IMR-90 (cell line): ENCODE results near the gene HOXD10. TPM values are rescaled to one million over a fixed set of nuclear protein-coding genes. Genes with fewer than 3 reads are reported as not detected.

Experiments used
- ATAC-seq: fragments of 200-7000 bp; cut with Tn5 transposase; 2 replicates; pipeline ENCODE4 v1.9.1; 2020; ENCODE audit warnings: low read depth, mild to moderate bottlenecking, moderate library complexity
- BruUV-seq: library from RNA; stranded (reverse); fragments of 400-500 nt; replicated peaks from 2 replicates; lab custom pipeline; 2021; lab: Mats Ljungman, UMichigan
- CTCF ChIA-PET: fragments of 300-600 bp; formaldehyde crosslinking; extraction: SDS; loops from one replicate; lab custom pipeline; 2021; ENCODE audit warnings: antibody characterized with exemption; lab: Yijun Ruan, JAX
- POLR2A ChIA-PET: fragments of 300-600 bp; sonication (Branson Sonifier 250); formaldehyde crosslinking; loops from one replicate; lab custom pipeline; 2022; ENCODE audit warnings: antibody characterized with exemption; ENCODE audit not compliant: unreplicated experiment; lab: Charles Lee
- DNase-seq: peaks from one replicate; pipeline ENCODE4 v3.0.0; 2013
- H2AFZ ChIP-seq: replicated peaks from 2 replicates; pipeline ENCODE3; 2013; ENCODE audit warnings: low read length, mild to moderate bottlenecking; ENCODE audit not compliant: poor library complexity
- H2AK5ac ChIP-seq: 2 replicates; pipeline ENCODE4 v1.6.1; 2013; ENCODE audit warnings: low read depth, low read length, inconsistent platforms
- H2AK9ac ChIP-seq: replicated peaks from 2 replicates; pipeline ENCODE3; 2013; ENCODE audit warnings: mild to moderate bottlenecking, low read depth, low read length, moderate library complexity; ENCODE audit not compliant: poor library complexity
- H2BK120ac ChIP-seq: 2 replicates; pipeline ENCODE4 v1.6.1; 2013; ENCODE audit warnings: low read depth, low read length, inconsistent platforms
- H2BK15ac ChIP-seq: 3 replicates; pipeline ENCODE4 v1.6.1; 2013; ENCODE audit warnings: low read depth, low read length, inconsistent platforms
- H2BK20ac ChIP-seq: 2 replicates; pipeline ENCODE4 v1.6.1; 2013; ENCODE audit warnings: low read depth, mild to moderate bottlenecking, inconsistent platforms, low read length, moderate library complexity
- H2BK5ac ChIP-seq: 2 replicates; pipeline ENCODE4 v1.6.1; 2013; ENCODE audit warnings: mild to moderate bottlenecking, low read depth, low read length, inconsistent platforms; ENCODE audit not compliant: poor library complexity, severe bottlenecking
- H3K14ac ChIP-seq: replicated peaks from 2 replicates; pipeline ENCODE4 v1.6.1; 2013; ENCODE audit warnings: low read depth, low read length, inconsistent platforms
- H3K18ac ChIP-seq: 2 replicates; pipeline ENCODE4 v1.6.1; 2013; ENCODE audit warnings: low read depth, low read length, control low read depth
- H3K23ac ChIP-seq: 2 replicates; pipeline ENCODE4 v1.6.1; 2013; ENCODE audit warnings: low read depth, low read length, inconsistent platforms
- H3K27ac ChIP-seq: 2 replicates; pipeline ENCODE4 v1.5.1; 2013; ENCODE audit warnings: mild to moderate bottlenecking, control low read depth, low read length; ENCODE audit not compliant: insufficient read depth
- H3K27me3 ChIP-seq: 2 replicates; pipeline ENCODE4 v1.6.1; 2013; ENCODE audit warnings: low read length; ENCODE audit not compliant: control insufficient read depth, insufficient read depth
- H3K36me3 ChIP-seq: 2 replicates; pipeline ENCODE4 v1.6.1; 2013; ENCODE audit warnings: low read length, mixed read lengths; ENCODE audit not compliant: control insufficient read depth, insufficient read depth
- H3K4ac ChIP-seq: 2 replicates; pipeline ENCODE4 v1.6.1; 2013; ENCODE audit warnings: low read depth, low read length, inconsistent platforms
- H3K4me1 ChIP-seq: 2 replicates; pipeline ENCODE4 v1.6.1; 2013; ENCODE audit warnings: low read length, mixed read lengths; ENCODE audit not compliant: control insufficient read depth, insufficient read depth
- H3K4me2 ChIP-seq: 2 replicates; pipeline ENCODE4 v1.6.1; 2013; ENCODE audit warnings: low read depth, mild to moderate bottlenecking, control low read depth, low read length, moderate library complexity
- H3K4me3 ChIP-seq: 2 replicates; pipeline ENCODE4 v1.5.1; 2013; ENCODE audit warnings: low read depth, mild to moderate bottlenecking, control low read depth, low read length, moderate library complexity; ENCODE audit not compliant: insufficient read depth
- H3K56ac ChIP-seq: 2 replicates; pipeline ENCODE4 v1.6.1; 2013; ENCODE audit warnings: low read length, inconsistent platforms; ENCODE audit not compliant: insufficient read depth; ENCODE audit errors: extremely low read depth
- H3K79me1 ChIP-seq, 2 experiments: 2 replicates each; pipeline ENCODE4 v1.6.1; 2013; ENCODE audit warnings: low read length in 2 of 2, inconsistent platforms in 1 of 2, low read depth in 1 of 2
- H3K9ac ChIP-seq: 2 replicates; pipeline ENCODE4 v1.6.1; 2013; ENCODE audit warnings: low read depth, low read length, control low read depth
- H3K9me1 ChIP-seq: 2 replicates; pipeline ENCODE4 v1.6.1; 2013; ENCODE audit warnings: low read length, inconsistent platforms; ENCODE audit not compliant: insufficient read depth
- H3K9me3 ChIP-seq: 2 replicates; pipeline ENCODE4 v1.6.1; 2013; ENCODE audit warnings: low read length; ENCODE audit not compliant: control insufficient read depth, insufficient read depth
- H4K20me1 ChIP-seq: 2 replicates; pipeline ENCODE4 v1.6.1; 2013; ENCODE audit warnings: low read length, inconsistent platforms; ENCODE audit not compliant: insufficient read depth
- H4K5ac ChIP-seq: 2 replicates; pipeline ENCODE4 v1.6.1; 2013; ENCODE audit warnings: mild to moderate bottlenecking, low read depth, low read length, control low read depth
- H4K8ac ChIP-seq, 2 experiments: 2 replicates each; pipeline ENCODE4 v1.6.1; 2013; ENCODE audit warnings: low read depth in 2 of 2, low read length in 2 of 2, control low read depth in 1 of 2, inconsistent platforms in 1 of 2
- H4K91ac ChIP-seq: 2 replicates; pipeline ENCODE4 v1.6.1; 2013; ENCODE audit warnings: low read depth, low read length, inconsistent platforms; ENCODE audit not compliant: insufficient read depth
- CEBPB ChIP-seq: IDR thresholded peaks from 2 replicates; pipeline ENCODE4 v1.6.1; 2012; ENCODE audit warnings: low read depth, low read length, improper control_type of control experiment
- WGBS, 2 experiments: methylation state at CpG; one replicate each; pipeline versions ENCODE4 v1.1.5 to v1.1.7; 2013; ENCODE audit warnings: missing lambda C conversion rate in 2 of 2; ENCODE audit not compliant: insufficient read length in 1 of 2; ENCODE audit errors: extremely low coverage in 2 of 2; 5-methylcytosine and 5-hydroxymethylcytosine counted together
- dilution Hi-C: fragments of 300-500 bp; cut with HindIII; formaldehyde crosslinking; loops from one replicate; pipeline ENCODE4 v1.14.3; 2018; ENCODE audit warnings: low sequenced_read_pairs; ENCODE audit not compliant: unreplicated experiment
- in situ Hi-C: fragments of 300-500 bp; cut with MboI; formaldehyde crosslinking; loops from 3 replicates; pipeline ENCODE4 v1.14.3; 2019; ENCODE audit warnings: low sequenced_read_pairs, inconsistent platforms, mixed read lengths
- intact Hi-C: fragments of 100-400 bp; cut with micrococcal nuclease; formaldehyde crosslinking; loops from 2 replicates; pipeline ENCODE4 v1.10.0; 2022
- polyA plus RNA-seq, 3 experiments: library from polyadenylated mRNA; depleted of rRNA; stranded (reverse); fragments of >200 nt; gene quantifications; 2 replicates each; pipeline ENCODE4 v1.2.3, GENCODE V29; 2012; ENCODE audit warnings: low replicate concordance in 1 of 3
- total RNA-seq: library from RNA; depleted of rRNA; stranded (reverse); fragments of >200 nt; gene quantifications from 2 replicates; pipeline ENCODE4 v1.2.3, GENCODE V29; 2012
- TF ChIP-seq, protein P1 (sequence below): fragments of 150-350 bp; IDR thresholded peaks from 2 replicates; pipeline ENCODE4 v1.6.1; 2017; ENCODE audit warnings: mild to moderate bottlenecking, antibody characterized with exemption, low read length, low read depth

HOXD10 gene
- total and polyA plus RNA-seq, 2 of the 4 experiments (the other 2 are of a cell fraction): not detected

GRCh38 chr2:176122052-176122682 is 5.6 kb downstream of the HOXD10 start:
- no peak overlapping the region for H2AK9ac ChIP-seq
- peaks cover 8% of the 10 kb centered on the region for H3K9me3 ChIP-seq
- H3K4me1 ChIP-seq: no peaks in the 10 kb centered on the region
- WGBS, 2 experiments: 6% methylated on average over 18 of the region's 47 CpGs; no CpG with 5 or more reads in 1 of the 2 experiments
- POLR2A ChIA-PET: no interaction called here
- no peaks in the 10 kb centered on the region for H3K36me3 ChIP-seq
- TF ChIP-seq, protein P1, sequence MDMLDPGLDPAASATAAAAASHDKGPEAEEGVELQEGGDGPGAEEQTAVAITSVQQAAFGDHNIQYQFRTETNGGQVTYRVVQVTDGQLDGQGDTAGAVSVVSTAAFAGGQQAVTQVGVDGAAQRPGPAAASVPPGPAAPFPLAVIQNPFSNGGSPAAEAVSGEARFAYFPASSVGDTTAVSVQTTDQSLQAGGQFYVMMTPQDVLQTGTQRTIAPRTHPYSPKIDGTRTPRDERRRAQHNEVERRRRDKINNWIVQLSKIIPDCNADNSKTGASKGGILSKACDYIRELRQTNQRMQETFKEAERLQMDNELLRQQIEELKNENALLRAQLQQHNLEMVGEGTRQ: peak; percentile 75; the same call in 1 of the 2 replicates
- no peak for TF ChIP-seq CEBPB
- H2AFZ ChIP-seq: no peak overlapping the region
- dilution Hi-C loops: no loop called here
- no peak overlapping the region for H2BK5ac ChIP-seq
- BruUV-seq: no TSS peak
- no peak overlapping the region for H3K4ac ChIP-seq
- DNase-seq (no peak), ATAC-seq (no peak)
- no peak overlapping the region for H4K8ac ChIP-seq
- no peak overlapping the region for H4K5ac ChIP-seq
- no peak overlapping the region for H3K18ac ChIP-seq
- H3K56ac ChIP-seq: no peak overlapping the region
- no peak overlapping the region for H4K91ac ChIP-seq
- in situ Hi-C loops: loop anchor here (10.0 kb wide), 2 partner anchors 333 to 1033 kb away; no protein-coding TSS in a partner anchor
- H3K9me1 ChIP-seq: no peaks in the 10 kb centered on the region
- CTCF ChIA-PET: no interaction called here
- no peak overlapping the region for H2BK20ac ChIP-seq
- intact Hi-C loops: no loop called here
- H3K14ac ChIP-seq: no peak overlapping the region
- H3K4me3 ChIP-seq: no peak overlapping the region
- no peak overlapping the region for H3K9ac ChIP-seq
- H2AK5ac ChIP-seq: no peak overlapping the region
- no peak overlapping the region for H3K27ac ChIP-seq
- no peak overlapping the region for H2BK120ac ChIP-seq
- H3K23ac ChIP-seq: no peak overlapping the region
- H3K27me3 ChIP-seq: peaks cover 94% of the 10 kb centered on the region
- H4K20me1 ChIP-seq: no peaks in the 10 kb centered on the region; the same call in 1 of the 2 replicates
- no peak overlapping the region for H2BK15ac ChIP-seq
- H3K4me2 ChIP-seq: no peak overlapping the region
- H3K79me1 ChIP-seq: no peaks in the 10 kb centered on the region
